Hematopoietic multipotent progenitor cell (in vitro differentiated cells): ENCODE measurements around the gene OPN1MW. TPM values are rescaled to one million over a fixed set of nuclear protein-coding genes. Genes with fewer than 3 reads are reported as not detected.
"Not testable (repeated sequence)": the region's sequence is repeated elsewhere in the genome, so short reads cannot be mapped to it uniquely, and the experiment has no call there.

Experiments
- DNase-seq, 3 donors: peaks; one replicate each; pipeline ENCODE4 v3.0.0-alpha.2; 2011 to 2015; ENCODE audit warnings: low read depth in 2 of 3, low spot score in 2 of 3
- total RNA-seq: library from RNA; depleted of rRNA; stranded (reverse); fragments of >200 nt; gene quantifications from one replicate; pipeline ENCODE4 v1.2.3, GENCODE V29; 2012

Gene OPN1MW
- not detected for total RNA-seq

- DNase-seq = not testable (repeated sequence)
Measured at GRCh38 chrX:154182296-154182695, at the start of gene OPN1MW. Gene OPN1MW (plus strand): TSS chrX:154182596. CDS start chrX:154182678, 82 bp downstream.

GRCh38 chrX:154135458-154136229, 46.8 kb upstream of the OPN1MW start:
- DNase-seq = no peak

DNA sequence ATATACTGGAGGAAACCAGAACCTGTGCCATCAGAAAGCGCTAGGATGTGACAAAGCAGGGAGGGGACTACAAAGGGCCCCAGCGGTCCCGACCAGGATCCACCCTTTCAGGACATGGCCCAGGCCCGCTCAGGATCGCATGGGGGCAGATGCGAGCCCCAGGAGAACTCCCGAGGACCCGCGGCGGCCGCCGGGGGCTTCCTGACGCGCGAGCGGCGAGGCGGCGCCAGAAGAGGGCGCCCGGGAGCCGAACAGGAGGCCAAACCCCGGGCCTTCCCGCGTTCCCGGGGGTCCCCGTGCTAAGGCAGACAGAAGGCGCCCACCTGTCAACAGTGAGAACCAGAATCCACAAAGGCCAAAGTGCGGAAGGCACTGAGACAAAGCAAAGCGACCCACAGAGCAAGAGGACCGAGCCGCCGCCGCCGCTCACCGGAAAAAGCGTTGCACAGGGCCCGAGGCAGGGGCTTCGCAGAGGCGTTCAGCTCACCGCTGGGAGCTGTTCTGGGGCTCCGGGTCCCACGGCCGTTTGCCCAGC, 45.7 kb upstream of the OPN1MW start:
- DNase-seq = peak; percentile 38 to 84 (median 76)

GRCh38 chrX:154138857-154139256, 43.5 kb upstream of the OPN1MW start:
- DNase-seq = no peak

- no peak for DNase-seq
Measured at GRCh38 chrX:154140206-154140605, 42.2 kb upstream of the OPN1MW start.

DNA sequence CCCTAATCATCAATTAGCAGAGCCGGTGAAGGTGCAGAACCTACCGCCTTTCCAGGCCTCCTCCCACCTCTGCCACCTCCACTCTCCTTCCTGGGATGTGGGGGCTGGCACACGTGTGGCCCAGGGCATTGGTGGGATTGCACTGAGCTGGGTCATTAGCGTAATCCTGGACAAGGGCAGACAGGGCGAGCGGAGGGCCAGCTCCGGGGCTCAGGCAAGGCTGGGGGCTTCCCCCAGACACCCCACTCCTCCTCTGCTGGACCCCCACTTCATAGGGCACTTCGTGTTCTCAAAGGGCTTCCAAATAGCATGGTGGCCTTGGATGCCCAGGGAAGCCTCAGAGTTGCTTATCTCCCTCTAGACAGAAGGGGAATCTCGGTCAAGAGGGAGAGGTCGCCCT, 41.7 kb upstream of the OPN1MW start:
- no peak for DNase-seq

DNA sequence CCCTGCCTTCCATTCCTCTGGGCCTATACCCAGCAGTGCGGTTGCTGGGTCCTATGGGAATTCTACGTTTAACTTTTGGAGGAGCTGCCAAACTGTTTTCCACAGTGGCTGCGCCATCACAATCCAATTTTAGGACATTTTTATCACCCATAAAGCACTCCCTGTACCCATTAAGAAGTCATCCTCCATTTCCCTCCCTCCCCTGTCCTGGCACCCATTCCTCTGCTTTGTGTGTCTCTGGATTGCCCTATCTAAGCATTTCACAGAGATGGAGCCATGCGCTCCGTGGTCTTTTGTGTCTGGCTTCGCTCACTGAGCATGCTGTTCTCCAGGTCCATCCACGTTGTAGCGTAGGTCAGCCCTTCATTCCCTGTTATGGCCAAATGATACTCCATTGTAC, 40.0 kb upstream of the OPN1MW start:
- DNase-seq = no peak

DNA sequence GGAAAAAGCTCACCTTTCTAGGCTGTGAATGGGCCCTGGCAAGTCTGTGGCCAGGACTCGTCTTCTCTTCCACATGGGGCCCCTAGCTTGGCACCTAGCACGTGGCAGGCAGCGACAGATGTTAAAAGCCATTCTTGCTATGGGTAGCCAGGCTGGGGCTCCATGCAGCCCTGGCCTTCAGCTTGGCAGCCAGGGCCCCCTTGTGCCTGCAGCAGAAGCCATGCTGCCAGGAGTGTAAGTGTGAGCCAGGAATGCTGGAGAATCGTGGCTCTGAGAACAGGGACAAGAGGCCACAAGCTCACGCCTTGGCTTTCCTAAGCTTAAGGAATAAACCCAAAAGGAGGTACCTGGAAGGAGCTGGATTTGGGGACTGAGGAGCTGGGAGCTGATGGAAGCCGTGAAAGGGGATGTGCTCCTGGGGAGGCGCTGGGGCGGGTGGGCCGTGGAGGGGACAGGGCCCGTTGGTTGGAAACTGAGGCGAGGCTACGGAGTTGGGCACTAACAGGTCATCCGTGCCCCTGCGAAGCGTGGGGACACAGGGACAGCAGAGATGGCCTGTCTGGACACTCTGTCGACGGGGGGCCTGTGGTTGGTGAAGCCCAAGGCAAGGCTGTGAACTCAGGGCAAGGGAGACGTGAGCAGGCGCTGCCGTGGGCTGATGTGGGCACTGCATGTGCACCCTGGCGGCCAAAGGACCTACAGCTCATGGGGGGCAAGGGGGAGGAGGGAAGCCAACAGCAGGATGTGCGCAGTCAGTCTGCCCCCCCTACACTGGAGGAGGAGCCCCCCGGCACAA, 39.2 kb upstream of the OPN1MW start:
- DNase-seq = no peak

DNA sequence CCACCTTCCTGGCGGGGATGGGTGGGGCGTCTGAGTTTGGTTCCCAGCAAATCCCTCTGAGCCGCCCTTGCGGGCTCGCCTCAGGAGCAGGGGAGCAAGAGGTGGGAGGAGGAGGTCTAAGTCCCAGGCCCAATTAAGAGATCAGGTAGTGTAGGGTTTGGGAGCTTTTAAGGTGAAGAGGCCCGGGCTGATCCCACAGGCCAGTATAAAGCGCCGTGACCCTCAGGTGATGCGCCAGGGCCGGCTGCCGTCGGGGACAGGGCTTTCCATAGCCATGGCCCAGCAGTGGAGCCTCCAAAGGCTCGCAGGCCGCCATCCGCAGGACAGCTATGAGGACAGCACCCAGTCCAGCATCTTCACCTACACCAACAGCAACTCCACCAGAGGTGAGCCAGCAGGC, 38.4 kb upstream of the OPN1MW start, which contains the start of gene OPN1LW:
Gene OPN1LW (plus strand): TSS at position 234 of the 400 bp plus-strand sequence. CDS start 41 bp downstream, at position 275.
- not testable (repeated sequence) for DNase-seq

- DNase-seq = not testable (repeated sequence)
Measured at GRCh38 chrX:154151030-154151429, 31.4 kb upstream of the OPN1MW start.

GRCh38 chrX:154156221-154156620, 26.2 kb upstream of the OPN1MW start:
- not testable (repeated sequence) for DNase-seq

GRCh38 chrX:154157207-154157606, 25.2 kb upstream of the OPN1MW start:
- DNase-seq = not testable (repeated sequence)

DNA sequence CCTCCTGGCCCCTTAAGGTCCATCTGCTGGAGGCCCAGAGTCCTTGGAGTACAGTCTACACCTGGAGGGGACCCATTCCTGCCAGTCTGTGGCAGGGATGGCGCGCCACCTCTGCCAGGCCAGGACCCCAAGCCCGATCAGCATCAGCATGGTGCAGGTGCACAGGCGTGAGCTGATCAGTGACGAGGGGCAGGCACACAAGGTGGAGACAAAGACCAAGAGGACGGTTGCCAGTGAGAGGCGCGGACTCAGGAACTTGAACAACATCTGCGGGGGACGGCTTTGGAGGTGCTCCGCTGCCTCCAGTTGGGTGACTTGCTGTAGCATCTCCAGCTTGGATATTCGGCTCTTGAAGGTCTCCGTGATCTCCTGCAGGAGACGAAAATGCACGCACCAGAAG, 23.1 kb upstream of the OPN1MW start:
- not testable (repeated sequence) for DNase-seq

- not testable (repeated sequence) for DNase-seq
Measured at GRCh38 chrX:154164902-154165301, 17.5 kb upstream of the OPN1MW start.

GRCh38 chrX:154168384-154168783, 14.0 kb upstream of the OPN1MW start:
- not testable (repeated sequence) for DNase-seq

GRCh38 chrX:154172535-154172943, 9.9 kb upstream of the OPN1MW start:
- DNase-seq = not testable (repeated sequence)

DNA sequence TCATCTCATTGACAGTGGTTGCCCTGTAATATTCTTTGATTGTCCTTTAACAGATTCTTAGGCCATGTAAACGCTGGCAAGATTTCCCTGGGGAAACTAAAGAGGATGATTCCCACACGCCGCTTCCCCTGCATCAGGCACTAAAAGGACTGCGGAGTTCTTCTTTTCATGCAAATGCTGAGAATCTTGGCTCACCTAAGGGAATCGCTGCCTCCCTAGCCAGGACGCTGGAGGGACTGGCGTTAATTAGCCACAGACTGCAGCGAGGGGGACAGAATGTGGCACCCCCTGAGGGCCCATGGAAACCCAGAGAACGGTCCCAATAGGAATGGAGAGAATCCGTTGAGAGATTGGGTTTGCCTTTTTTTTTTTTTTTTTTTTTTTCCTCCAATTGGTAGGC, 8.0 kb upstream of the OPN1MW start:
- DNase-seq = not testable (repeated sequence)

DNA sequence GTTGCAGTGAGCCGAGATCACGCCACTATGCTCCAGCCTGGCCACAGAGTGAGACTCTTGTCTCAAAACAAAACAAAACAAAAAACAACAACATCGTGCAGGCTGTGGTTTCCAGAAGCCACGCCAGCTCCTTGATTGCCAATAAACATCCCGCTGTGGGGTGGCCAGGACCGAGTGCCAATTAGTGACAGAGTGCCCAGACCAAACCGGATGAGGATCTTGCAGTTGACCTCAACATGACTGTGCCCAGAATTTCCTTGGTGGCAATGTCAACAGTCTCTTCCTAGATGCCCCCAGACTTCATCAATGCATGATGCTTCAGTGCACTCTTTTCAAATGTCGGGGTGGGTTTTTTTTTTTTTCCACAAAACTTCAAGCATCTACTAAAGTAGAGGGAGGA, 1.4 kb downstream of the OPN1MW start:
- not testable (repeated sequence) for DNase-seq

DNA sequence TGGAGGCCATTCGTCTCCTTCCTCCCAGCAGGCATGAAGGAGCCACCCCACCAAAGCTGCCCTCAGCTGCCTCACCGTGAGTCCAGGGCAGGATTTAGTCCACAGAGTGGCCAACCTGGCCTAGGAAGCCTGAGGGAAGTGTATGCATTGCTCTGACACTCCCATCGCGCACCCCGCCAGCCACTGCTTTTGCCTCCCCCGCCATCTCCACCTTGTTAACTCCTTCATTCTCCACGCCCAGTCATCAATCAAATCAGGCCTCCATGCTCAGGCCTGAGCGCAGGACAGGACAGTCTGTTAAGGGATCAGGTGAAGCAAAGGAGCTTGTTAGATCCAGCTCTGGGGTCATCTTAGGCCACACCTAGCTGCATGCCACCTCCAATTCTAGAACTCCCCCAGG, 10.4 kb downstream of the OPN1MW start:
- not testable (repeated sequence) for DNase-seq

DNA sequence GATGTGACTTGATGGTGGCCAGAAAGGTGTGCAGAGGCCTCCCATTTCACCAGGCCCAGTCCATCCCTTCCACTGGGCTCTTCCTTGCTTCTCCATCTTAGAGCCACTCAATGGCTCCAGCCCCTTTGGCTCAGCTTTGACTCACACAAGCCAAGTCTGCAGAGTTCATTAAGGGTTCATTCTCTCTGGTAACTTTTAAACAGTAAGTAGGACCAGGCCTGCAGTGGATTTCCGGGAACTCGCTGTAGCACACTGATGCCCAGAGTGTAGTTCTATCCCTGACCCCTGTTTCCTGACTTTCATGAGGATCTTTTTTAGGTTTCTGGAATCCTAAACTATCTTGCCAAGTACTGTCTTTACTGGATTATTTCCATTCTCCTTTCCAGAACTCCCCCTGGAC, 11.9 kb downstream of the OPN1MW start:
- not testable (repeated sequence) for DNase-seq

DNA sequence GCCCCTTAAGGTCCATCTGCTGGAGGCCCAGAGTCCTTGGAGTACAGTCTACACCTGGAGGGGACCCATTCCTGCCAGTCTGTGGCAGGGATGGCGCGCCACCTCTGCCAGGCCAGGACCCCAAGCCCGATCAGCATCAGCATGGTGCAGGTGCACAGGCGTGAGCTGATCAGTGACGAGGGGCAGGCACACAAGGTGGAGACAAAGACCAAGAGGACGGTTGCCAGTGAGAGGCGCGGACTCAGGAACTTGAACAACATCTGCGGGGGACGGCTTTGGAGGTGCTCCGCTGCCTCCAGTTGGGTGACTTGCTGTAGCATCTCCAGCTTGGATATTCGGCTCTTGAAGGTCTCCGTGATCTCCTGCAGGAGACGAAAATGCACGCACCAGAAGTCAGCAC, 14.1 kb downstream of the OPN1MW start:
- DNase-seq = not testable (repeated sequence)
